HCT116 (cell line): ENCODE results near the gene RALGPS2. TPM values are rescaled to one million over a fixed set of nuclear protein-coding genes. Genes with fewer than 3 reads are reported as not detected.

Experiments
- ATAC-seq: fragments of 200-7000 bp; cut with Tn5 transposase; 2 replicates; pipeline ENCODE4 v1.9.1; 2020; ENCODE audit warnings: mild to moderate bottlenecking, moderate library complexity
- BruUV-seq: library from RNA; stranded (reverse); fragments of 400-500 nt; replicated peaks from 2 replicates; lab custom pipeline; 2021; lab: Mats Ljungman, UMichigan
- CTCF ChIA-PET: fragments of 300-600 bp; sonication (Branson Sonifier 250); formaldehyde crosslinking; loops from one replicate; lab custom pipeline; 2021; ENCODE audit warnings: antibody characterized with exemption; lab: Charles Lee
- POLR2A ChIA-PET: fragments of 300-600, 350-600 bp; sonication (Branson Sonifier 250); formaldehyde crosslinking; loops from one replicate; lab custom pipeline; 2021; ENCODE audit warnings: antibody characterized with exemption; lab: Charles Lee
- RAD21 ChIA-PET, 2 experiments: fragments of 300-600 bp; sonication (Branson Sonifier 250); formaldehyde crosslinking; loops; one replicate each; lab custom pipeline; 2023; ENCODE audit warnings: low total read pairs in 2 of 2; ENCODE audit not compliant: uncharacterized antibody in 2 of 2, unreplicated experiment in 2 of 2, low non-redundant PET in 1 of 2; lab: Charles Lee
- DNase-seq: peaks from one replicate; pipeline ENCODE4 v3.0.0-alpha.2; 2010; ENCODE audit warnings: low read depth, low spot score
- H2AFZ ChIP-seq: fragments of 200-600 bp; shearing (Covaris generic), sonication (generic); 2 replicates; pipeline ENCODE4 v1.6.1; 2017; ENCODE audit warnings: low read depth, mixed run types, mixed read lengths, antibody characterized with exemption, low read length; ENCODE audit not compliant: poor library complexity, severe bottlenecking
- H3K27ac ChIP-seq: 2 replicates; pipeline ENCODE4 v1.5.1; 2012; ENCODE audit warnings: low read depth, low read length
- H3K27me3 ChIP-seq: fragments of 200-600 bp; sonication (generic); 2 replicates; pipeline ENCODE4 v1.6.1; 2016; ENCODE audit warnings: mixed run types, low read length, mixed read lengths; ENCODE audit not compliant: insufficient read depth
- H3K36me3 ChIP-seq, 2 experiments: fragments of 200-500 bp in 1 of 2; fragments of 200-600 bp in 1 of 2; sonication (Bioruptor generic) in 1 of 2; sonication (generic) in 1 of 2; 2 replicates each; pipeline versions ENCODE4 v1.5.1 to v1.6.1; 2014 to 2016; ENCODE audit warnings: low read length in 2 of 2, inconsistent platforms in 1 of 2, mixed read lengths in 1 of 2, mixed run types in 1 of 2; ENCODE audit not compliant: insufficient read depth in 2 of 2, control insufficient read depth in 1 of 2
- H3K4me1 ChIP-seq, 2 experiments: fragments of 200-600 bp in 1 of 2; sonication (generic) in 1 of 2; 2 replicates each; pipeline versions ENCODE4 v1.5.1 to v1.6.1; 2012 to 2017; ENCODE audit warnings: low read length in 2 of 2, inconsistent platforms in 1 of 2, mild to moderate bottlenecking in 1 of 2, mixed read lengths in 1 of 2, mixed run types in 1 of 2, moderate library complexity in 1 of 2; ENCODE audit not compliant: insufficient read depth in 2 of 2, control insufficient read depth in 1 of 2
- H3K4me2 ChIP-seq: fragments of 200-600 bp; sonication (generic); 2 replicates; pipeline ENCODE4 v1.6.1; 2017; ENCODE audit warnings: mixed run types, low read length, mixed read lengths
- H3K4me3 ChIP-seq, 2 experiments: fragments of 200-600 bp in 1 of 2; sonication (generic) in 1 of 2; replicated peaks in 1 of 2; 2 replicates each; pipeline ENCODE4 v1.5.1; 2011 to 2016; ENCODE audit warnings: low read length in 2 of 2, control low read depth in 1 of 2, low read depth in 1 of 2, mild to moderate bottlenecking in 1 of 2, mixed read lengths in 1 of 2, mixed run types in 1 of 2
- H3K79me2 ChIP-seq: fragments of 200-600 bp; sonication (generic); 2 replicates; pipeline ENCODE4 v1.6.1; 2017; ENCODE audit warnings: mild to moderate bottlenecking, mixed run types, low read length, moderate library complexity, mixed read lengths; ENCODE audit not compliant: insufficient read depth
- H3K9ac ChIP-seq: fragments of 200-600 bp; sonication (generic); 2 replicates; pipeline ENCODE4 v1.6.1; 2016; ENCODE audit warnings: low read length, mixed read lengths
- H3K9me2 ChIP-seq: fragments of 200-600 bp; sonication (generic), shearing (Covaris generic); 2 replicates; pipeline ENCODE4 v1.6.1; 2017; ENCODE audit warnings: mixed run types, mild to moderate bottlenecking, moderate library complexity; ENCODE audit not compliant: insufficient read depth
- H3K9me3 ChIP-seq, 2 experiments: fragments of 200-500 bp in 1 of 2; fragments of 200-600 bp in 1 of 2; sonication (Bioruptor generic) in 1 of 2; sonication (generic) in 1 of 2; 2 replicates each; pipeline ENCODE4 v1.6.1; 2014 to 2017; ENCODE audit warnings: low read length in 2 of 2, mixed read lengths in 2 of 2, inconsistent platforms in 1 of 2, low read depth in 1 of 2, mild to moderate bottlenecking in 1 of 2, mixed run types in 1 of 2, moderate library complexity in 1 of 2; ENCODE audit not compliant: control insufficient read depth in 1 of 2, insufficient read depth in 1 of 2
- H4K20me1 ChIP-seq: fragments of 200-600 bp; sonication (generic), shearing (Covaris generic); 2 replicates; pipeline ENCODE4 v1.6.1; 2017; ENCODE audit warnings: mixed run types, mild to moderate bottlenecking, moderate library complexity; ENCODE audit not compliant: insufficient read depth
- EGR1 ChIP-seq: IDR thresholded peaks from 2 replicates; pipeline ENCODE4 v1.6.1; 2012; ENCODE audit warnings: low read depth
- EZH2 ChIP-seq: fragments of 200-600 bp; sonication (generic); IDR thresholded peaks from 2 replicates; pipeline ENCODE4 v1.6.1; 2017; ENCODE audit warnings: antibody characterized with exemption, mixed run types
- EZH2phosphoT487 ChIP-seq: fragments of 200-600 bp; IDR thresholded peaks from 2 replicates; pipeline ENCODE4 v1.6.1; 2018; ENCODE audit warnings: antibody characterized with exemption, borderline replicate concordance
- JUND ChIP-seq: IDR thresholded peaks from 2 replicates; pipeline ENCODE4 v1.6.1; 2012
- POLR2A ChIP-seq: IDR thresholded peaks from 2 replicates; pipeline ENCODE4 v1.7.0; 2011; ENCODE audit warnings: borderline replicate concordance; ENCODE audit not compliant: insufficient read depth, insufficient read length; ENCODE audit errors: extremely low read depth
- POLR2AphosphoS5 ChIP-seq: IDR thresholded peaks from 2 replicates; pipeline ENCODE4 v1.6.1; 2011; ENCODE audit warnings: mild to moderate bottlenecking, low read depth, low read length, moderate library complexity
- RAD21 ChIP-seq: IDR thresholded peaks from 2 replicates; pipeline ENCODE4 v1.6.1; 2012; ENCODE audit warnings: low read depth, mild to moderate bottlenecking
- SP1 ChIP-seq: IDR thresholded peaks from 2 replicates; pipeline ENCODE4 v1.6.1; 2012; ENCODE audit warnings: low read depth
- TCF7L2 ChIP-seq: IDR thresholded peaks from 2 replicates; pipeline ENCODE4 v1.7.0; 2011; ENCODE audit warnings: borderline replicate concordance, inconsistent platforms; ENCODE audit not compliant: insufficient read depth, insufficient read length; ENCODE audit errors: extremely low read depth
- intact Hi-C: fragments of 100-400 bp; cut with micrococcal nuclease; formaldehyde crosslinking; loops from 2 replicates; pipeline ENCODE4 v1.10.0; 2022
- total RNA-seq: library from RNA; stranded (reverse); gene quantifications from one replicate; pipeline ENCODE4 v1.2.1, GENCODE V29; 2021; ENCODE audit not compliant: unreplicated experiment
- TF ChIP-seq, protein P1 (sequence below), 3 experiments: fragments of 200-600 bp in 1 of 3; sonication (generic) in 1 of 3; IDR thresholded peaks in 2 of 3; conservative IDR thresholded peaks in 1 of 3; 2 replicates each; pipeline ENCODE4 v1.5.1; 2012 to 2017; ENCODE audit warnings: low read depth in 2 of 3, low read length in 2 of 3, antibody characterized with exemption in 1 of 3, borderline replicate concordance in 1 of 3, control low read depth in 1 of 3, mild to moderate bottlenecking in 1 of 3, mixed read lengths in 1 of 3, mixed run types in 1 of 3, moderate library complexity in 1 of 3; ENCODE audit not compliant: insufficient read depth in 1 of 3
- TF ChIP-seq, protein P2 (sequence below): IDR thresholded peaks from 2 replicates; pipeline ENCODE4 v1.6.1; 2012; ENCODE audit warnings: low read depth

The RALGPS2 gene
- total RNA-seq, 1 experiment from 2014 or later = 25.6 TPM

DNA sequence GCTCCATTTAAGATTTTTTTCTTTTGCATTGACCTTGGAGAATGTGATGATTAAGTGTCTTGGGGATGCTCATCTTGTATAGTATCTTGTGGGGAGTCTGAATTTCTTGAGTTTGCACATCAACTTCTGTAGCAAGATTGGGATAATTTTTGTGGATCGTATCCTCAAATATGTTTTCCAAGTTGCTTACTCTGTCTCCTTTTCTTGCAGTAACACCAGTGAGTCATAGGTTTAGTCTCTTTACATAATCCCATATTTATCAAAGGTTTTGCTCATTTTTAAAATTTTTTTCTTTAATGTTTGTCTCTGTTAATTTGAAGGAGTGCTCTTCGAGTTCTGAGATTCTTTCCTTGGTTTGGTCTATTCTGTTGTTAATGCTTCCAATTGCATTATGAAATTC, 187.6 kb downstream of the RALGPS2 start:
- DNase-seq (no peak), ATAC-seq (no peak)
- Histone ChIP-seq H3K4me3 (no peak overlapping the region), H3K9ac (no peak overlapping the region), H3K4me1 (no peaks in the 10 kb centered on the region), H3K27ac (no peak overlapping the region), H3K9me2 (no peaks in the 10 kb centered on the region), H3K36me3 (no peaks in the 10 kb centered on the region), H3K9me3 (no peaks in the 10 kb centered on the region), H2AFZ (no peak overlapping the region), H4K20me1 (no peaks in the 10 kb centered on the region), H3K27me3 (no peaks in the 10 kb centered on the region), H3K4me2 (no peak overlapping the region), H3K79me2 (no peaks in the 10 kb centered on the region)
- ChIA-PET POLR2A (no interaction called here), CTCF (no interaction called here), RAD21 (no interaction called here)
- intact Hi-C loops = no loop called here
- no TSS peak for BruUV-seq
- no peak for TF ChIP-seq POLR2AphosphoS5

DNA sequence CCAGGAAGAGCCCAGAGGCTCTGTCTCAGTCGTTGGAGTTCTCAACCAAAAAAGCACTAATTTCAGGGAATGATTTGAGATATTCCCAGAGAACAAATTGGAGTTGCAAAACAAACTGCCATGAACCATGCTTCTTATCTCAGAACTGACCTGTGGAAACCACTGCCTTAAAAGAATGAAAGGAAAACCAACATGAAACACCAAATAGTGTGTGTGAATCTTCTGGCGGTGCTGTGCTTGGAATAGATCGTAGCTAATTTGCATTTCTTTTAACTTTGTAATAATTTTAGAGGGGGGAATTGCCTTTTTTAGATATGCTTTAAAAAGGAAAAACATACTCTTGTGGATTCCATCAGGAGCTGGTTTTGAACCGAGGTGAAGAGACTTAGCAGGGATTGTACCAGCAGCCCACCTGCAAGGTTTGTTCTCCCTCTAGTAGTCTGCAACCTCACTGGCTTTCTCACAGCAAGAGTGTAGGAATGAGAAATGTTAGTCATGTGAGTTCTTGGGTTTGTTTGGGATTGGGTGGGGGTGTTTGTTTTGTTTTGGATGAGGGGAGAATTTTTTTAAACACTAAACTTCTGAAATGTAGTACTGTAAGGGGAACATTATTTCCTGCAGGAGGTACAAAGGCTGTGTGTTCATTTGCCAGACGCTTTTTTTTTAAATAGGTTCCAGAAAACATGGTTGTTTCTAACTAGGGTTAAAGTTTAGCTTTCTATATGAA, 191.6 kb downstream of the RALGPS2 start:
- POLR2A ChIA-PET = no interaction called here
- H3K36me3 ChIP-seq = no peaks in the 10 kb centered on the region
- H3K27ac ChIP-seq = no peak overlapping the region
- no peaks in the 10 kb centered on the region for H3K27me3 ChIP-seq
- ATAC-seq (no peak), DNase-seq (no peak)
- no TSS peak for BruUV-seq
- no peak for TF ChIP-seq RAD21
- no peak for TF ChIP-seq EZH2phosphoT487
- TF ChIP-seq EZH2 = no peak
- no peak for TF ChIP-seq SP1
- TF ChIP-seq, protein P1, sequence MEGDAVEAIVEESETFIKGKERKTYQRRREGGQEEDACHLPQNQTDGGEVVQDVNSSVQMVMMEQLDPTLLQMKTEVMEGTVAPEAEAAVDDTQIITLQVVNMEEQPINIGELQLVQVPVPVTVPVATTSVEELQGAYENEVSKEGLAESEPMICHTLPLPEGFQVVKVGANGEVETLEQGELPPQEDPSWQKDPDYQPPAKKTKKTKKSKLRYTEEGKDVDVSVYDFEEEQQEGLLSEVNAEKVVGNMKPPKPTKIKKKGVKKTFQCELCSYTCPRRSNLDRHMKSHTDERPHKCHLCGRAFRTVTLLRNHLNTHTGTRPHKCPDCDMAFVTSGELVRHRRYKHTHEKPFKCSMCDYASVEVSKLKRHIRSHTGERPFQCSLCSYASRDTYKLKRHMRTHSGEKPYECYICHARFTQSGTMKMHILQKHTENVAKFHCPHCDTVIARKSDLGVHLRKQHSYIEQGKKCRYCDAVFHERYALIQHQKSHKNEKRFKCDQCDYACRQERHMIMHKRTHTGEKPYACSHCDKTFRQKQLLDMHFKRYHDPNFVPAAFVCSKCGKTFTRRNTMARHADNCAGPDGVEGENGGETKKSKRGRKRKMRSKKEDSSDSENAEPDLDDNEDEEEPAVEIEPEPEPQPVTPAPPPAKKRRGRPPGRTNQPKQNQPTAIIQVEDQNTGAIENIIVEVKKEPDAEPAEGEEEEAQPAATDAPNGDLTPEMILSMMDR (IDR thresholded peaks at IDR 0.05 in 2 of 3, conservative IDR thresholded peaks at IDR 0.05 in 1 of 3; ENCODE audit: borderline replicate concordance in 1 of 3, insufficient read depth in 1 of 3, low read depth in 2 of 3, low read length in 2 of 3) = no peak
- no peak for TF ChIP-seq JUND
- TF ChIP-seq, protein P2, sequence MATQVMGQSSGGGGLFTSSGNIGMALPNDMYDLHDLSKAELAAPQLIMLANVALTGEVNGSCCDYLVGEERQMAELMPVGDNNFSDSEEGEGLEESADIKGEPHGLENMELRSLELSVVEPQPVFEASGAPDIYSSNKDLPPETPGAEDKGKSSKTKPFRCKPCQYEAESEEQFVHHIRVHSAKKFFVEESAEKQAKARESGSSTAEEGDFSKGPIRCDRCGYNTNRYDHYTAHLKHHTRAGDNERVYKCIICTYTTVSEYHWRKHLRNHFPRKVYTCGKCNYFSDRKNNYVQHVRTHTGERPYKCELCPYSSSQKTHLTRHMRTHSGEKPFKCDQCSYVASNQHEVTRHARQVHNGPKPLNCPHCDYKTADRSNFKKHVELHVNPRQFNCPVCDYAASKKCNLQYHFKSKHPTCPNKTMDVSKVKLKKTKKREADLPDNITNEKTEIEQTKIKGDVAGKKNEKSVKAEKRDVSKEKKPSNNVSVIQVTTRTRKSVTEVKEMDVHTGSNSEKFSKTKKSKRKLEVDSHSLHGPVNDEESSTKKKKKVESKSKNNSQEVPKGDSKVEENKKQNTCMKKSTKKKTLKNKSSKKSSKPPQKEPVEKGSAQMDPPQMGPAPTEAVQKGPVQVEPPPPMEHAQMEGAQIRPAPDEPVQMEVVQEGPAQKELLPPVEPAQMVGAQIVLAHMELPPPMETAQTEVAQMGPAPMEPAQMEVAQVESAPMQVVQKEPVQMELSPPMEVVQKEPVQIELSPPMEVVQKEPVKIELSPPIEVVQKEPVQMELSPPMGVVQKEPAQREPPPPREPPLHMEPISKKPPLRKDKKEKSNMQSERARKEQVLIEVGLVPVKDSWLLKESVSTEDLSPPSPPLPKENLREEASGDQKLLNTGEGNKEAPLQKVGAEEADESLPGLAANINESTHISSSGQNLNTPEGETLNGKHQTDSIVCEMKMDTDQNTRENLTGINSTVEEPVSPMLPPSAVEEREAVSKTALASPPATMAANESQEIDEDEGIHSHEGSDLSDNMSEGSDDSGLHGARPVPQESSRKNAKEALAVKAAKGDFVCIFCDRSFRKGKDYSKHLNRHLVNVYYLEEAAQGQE = no peak
- TF ChIP-seq EGR1 = no peak
- TF ChIP-seq TCF7L2 = no peak
- TF ChIP-seq POLR2A = no peak
- H3K9ac ChIP-seq = no peak overlapping the region
- no peak overlapping the region for H3K4me3 ChIP-seq
- no peaks in the 10 kb centered on the region for H3K9me3 ChIP-seq
- CTCF ChIA-PET = no interaction called here
- RAD21 ChIA-PET = no interaction called here
- H3K4me1 ChIP-seq = no peaks in the 10 kb centered on the region
- no peaks in the 10 kb centered on the region for H3K9me2 ChIP-seq
- intact Hi-C loops = no loop called here
- H3K4me2 ChIP-seq = no peak overlapping the region
- no peak overlapping the region for H2AFZ ChIP-seq
- H3K79me2 ChIP-seq = no peaks in the 10 kb centered on the region
- no peaks in the 10 kb centered on the region for H4K20me1 ChIP-seq
